HTR-8/SVneo (cell line): ENCODE data around the gene SAMD11.
"Not testable (repeated sequence)": the region's sequence is repeated elsewhere in the genome, so short reads cannot be mapped to it uniquely, and the experiment has no call there.

Source experiments
- DNase-seq: peaks from one replicate; pipeline ENCODE4 v3.0.0; 2011; ENCODE audit warnings: low spot score, mixed read lengths; ENCODE audit not compliant: insufficient read length
- FAIRE-seq: peaks from 2 replicates; lab custom pipeline; 2011; peaks lifted over from hg19 to GRCh38; lab: Jason Lieb, UNC

The SAMD11 gene

GRCh38 chr1:982765-983436, 59.2 kb downstream of the SAMD11 start:
- no peak for DNase-seq
- no peak for FAIRE-seq

DNA sequence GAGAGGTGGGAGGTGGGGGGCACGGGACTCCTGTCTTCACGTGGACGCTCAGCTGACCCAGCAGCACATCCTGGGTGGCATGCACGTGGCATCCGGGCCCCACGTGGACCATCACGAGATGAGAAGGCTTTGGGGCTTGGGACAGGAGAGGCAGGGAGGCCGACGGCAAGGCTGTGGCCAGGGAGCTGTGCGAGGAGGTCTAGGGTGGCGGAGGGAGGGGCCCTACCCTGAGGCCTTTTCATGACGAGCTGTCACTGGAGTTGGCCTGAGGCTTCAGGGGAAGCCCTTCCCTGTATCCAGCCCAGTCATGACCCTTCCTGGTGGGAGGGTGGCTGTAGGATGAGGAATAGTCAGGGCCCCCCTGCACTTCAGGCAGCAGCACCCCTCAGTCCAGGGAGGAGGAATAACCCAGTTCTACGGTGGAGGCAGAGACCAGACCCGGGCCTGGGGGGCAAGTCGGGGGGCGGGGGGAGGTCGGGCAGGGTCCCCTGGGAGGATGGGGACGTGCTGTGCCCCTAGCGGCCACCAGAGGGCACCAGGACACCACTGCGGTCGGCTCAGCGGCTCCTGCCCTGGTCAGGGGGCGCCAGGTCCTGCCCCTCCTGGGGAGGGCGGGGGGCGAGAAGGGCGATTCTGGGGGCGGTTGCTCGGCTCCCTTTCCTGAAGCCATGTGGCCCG, 60.2 kb downstream of the SAMD11 start:
- FAIRE-seq (peak; percentile 64), DNase-seq (no peak)

DNA sequence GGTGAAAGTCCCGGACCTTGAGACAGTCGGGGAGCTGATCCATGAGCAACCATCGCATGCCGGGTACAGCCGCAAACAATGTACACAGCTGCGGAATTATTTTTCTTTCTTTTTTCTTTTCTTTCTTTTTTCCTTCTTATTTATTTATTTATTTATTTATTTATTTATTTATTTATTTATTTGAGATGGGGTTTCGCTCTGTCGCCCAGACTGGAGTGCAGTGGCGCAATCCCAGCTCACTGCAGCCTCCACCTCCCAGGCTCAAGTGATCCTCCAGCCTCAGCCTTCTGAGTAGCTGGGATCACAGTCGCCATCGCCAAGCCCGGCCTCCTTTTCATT, 60.7 kb downstream of the SAMD11 start:
- DNase-seq, result no peak
- no peak for FAIRE-seq

- DNase-seq, result no peak
- no peak for FAIRE-seq
Measured at GRCh38 chr1:985126-985525, 61.4 kb downstream of the SAMD11 start.

DNA sequence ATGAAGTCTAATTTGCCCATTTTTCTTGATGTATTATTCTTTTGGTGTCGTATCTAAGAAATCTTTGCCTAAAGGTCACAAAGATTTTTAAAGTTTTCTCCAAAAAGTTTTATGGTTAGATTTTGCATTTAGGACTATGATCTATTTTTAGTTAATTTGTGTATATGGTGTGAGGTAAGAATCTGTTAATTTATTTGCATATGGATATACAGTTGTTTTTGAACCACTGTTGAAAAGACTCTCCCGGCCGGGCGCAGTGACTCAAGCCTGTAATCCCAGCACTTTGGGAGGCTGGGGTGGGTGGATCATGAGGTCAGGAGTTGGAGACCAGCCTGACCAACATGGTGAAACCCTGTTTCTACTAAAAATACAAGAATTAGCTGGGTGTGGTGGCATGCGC, 64.3 kb downstream of the SAMD11 start:
- FAIRE-seq, DNase-seq: not testable (repeated sequence)

DNA sequence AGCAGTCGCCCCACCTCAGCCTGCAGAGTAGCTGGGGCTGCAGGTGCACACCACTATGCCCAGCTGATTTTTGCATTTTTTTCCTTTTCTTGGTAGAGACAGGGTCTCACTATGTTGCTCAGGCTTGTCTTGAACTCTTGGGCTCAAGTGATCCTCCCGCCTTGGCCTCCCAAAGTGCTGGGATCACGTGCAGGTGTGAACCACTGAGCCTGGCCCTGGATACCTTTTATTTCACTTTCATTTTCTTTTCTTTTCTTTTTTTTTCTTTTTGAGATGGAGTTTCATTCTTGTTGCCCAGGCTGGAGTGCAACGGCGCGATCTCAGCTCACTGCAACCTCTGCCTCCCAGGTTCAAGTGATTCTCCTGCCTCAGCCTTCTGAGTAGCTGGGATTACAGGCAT, 67.6 kb downstream of the SAMD11 start:
- FAIRE-seq, DNase-seq: not testable (repeated sequence)

DNA sequence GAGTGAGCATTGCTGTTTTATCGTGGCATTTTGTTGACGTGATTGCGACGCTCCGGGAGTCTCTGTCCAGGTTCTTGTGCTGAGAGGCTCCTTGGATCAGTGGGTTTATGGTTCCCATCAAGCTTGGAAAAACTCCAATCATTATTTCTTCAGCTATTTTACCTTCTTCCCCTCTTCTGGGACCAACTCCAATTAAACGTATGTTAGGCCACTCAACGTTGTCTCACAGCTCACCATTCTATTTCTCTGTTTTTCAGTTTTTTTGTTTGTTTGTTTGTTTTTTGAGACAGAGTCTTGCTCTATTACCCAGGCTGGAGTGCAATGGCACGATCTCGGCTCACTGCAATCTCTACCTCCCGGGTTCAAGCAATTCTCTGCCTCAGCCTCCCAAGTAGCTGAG, 68.2 kb downstream of the SAMD11 start:
- no peak for DNase-seq
- no peak for FAIRE-seq

DNA sequence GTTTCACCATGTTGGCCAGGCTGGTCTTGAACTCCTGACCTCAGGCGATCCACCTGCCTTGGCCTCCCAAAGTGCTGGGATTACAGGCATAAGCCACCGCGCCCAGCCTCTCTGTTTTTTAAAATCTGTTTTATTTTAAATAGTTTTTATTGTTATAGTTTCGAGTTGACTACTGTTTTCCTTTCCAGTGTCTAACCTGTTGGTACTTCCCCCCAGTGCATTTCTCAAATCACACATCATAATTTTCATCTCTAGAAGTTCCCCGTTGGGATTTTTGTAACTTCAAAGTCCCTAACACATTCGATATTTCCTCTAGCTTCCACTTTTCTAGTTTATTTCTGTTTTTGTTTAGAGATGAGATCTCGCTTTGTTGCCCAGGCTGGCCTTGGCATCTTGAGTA, 68.6 kb downstream of the SAMD11 start:
- no peak for FAIRE-seq

DNA sequence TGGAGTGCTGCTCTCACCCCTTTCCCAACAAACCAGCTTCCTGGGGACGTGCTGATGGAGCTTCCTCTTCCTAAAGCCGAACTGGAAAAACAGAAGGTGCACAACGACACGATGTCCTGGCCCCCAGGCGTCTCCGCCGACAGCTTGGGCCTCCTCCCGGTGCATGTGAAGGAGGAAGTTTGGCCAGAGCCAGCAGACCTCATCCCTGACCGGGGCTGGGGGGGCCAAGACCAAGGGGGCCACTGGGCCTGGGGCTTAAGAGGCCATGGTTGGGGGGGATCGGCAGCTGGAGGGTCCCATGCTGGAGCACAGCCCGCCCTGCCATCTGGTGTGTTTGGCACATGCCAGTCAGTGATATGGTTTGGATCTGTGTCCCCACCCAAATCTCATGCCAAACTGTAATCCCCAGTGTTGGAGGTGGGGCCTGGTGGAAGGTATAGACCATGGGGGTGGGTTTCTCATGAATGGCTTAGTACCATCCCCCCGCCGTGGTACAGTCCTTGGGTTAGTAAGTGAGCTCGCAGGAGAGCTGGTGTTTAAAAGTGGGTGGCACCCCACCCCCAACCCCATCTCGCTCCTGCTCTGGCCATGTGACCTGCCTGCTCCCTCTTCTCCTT, 69.8 kb downstream of the SAMD11 start:
- no peak for FAIRE-seq
- DNase-seq, result no peak

More for the DNA sequence above, 68.6 kb downstream of the SAMD11 start:
- no peak for DNase-seq
